ENCODE results near the gene MESP1.

GRCh38 chr15:89732451-89733172 is 18.4 kb downstream of the MESP1 start:
- no peak for TF ChIP-seq CTCF (IDR thresholded peaks at IDR 0.05; ENCODE audit: poor library complexity, severe bottlenecking)
- TF ChIP-seq EP300 (conservative IDR thresholded peaks at IDR 0.05; ENCODE audit: poor library complexity, severe bottlenecking): no peak
- TF ChIP-seq EZH2 (IDR thresholded peaks at IDR 0.05; ENCODE audit: borderline replicate concordance, insufficient read depth, low read length, poor library complexity, severe bottlenecking): no peak
- no peak for TF ChIP-seq RAD21 (conservative IDR thresholded peaks at IDR 0.05)
- no peak for TF ChIP-seq POLR2AphosphoS5 (IDR thresholded peaks at IDR 0.05)

Measured in neural cell (in vitro differentiated cells).